ENCODE results near the gene SCAPER.
A peak's percentile ranks its signal among the peaks of the same experiment; 100 is the strongest.
"Not testable (repeated sequence)": the region's sequence is repeated elsewhere in the genome, so short reads cannot be mapped to it uniquely, and the experiment has no call there.

SCAPER gene

DNA sequence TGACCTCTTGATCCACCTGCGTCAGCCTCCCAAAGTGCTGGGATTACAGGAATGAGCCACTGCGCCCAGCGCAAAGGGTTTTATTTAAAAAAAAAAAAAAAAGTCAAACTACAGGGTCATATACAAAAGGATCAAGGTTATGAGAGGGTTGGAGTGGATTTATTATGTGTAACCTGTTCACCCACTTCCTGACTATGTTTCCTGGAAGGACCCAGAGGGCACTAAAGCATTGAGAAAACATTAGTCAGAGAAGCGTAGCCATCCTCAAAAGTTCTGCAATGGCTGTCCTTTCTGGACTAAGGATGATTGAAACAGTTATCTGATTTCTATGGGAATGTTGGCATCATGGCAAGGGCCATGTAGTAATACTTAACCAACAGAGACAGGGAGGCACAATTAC lies 7.3 kb upstream of the SCAPER start:
- Histone ChIP-seq H3K36me3 (ENCODE audit: control insufficient read depth, insufficient read depth, low read length) (no peaks in the 10 kb centered on the region), H3K27ac (ENCODE audit: low read depth, low read length, severe bottlenecking) (no peak overlapping the region), H3K9me3 (ENCODE audit: control insufficient read depth, low read length) (no peaks in the 10 kb centered on the region), H3K4me1 (ENCODE audit: control insufficient read depth, insufficient read depth, low read length, poor library complexity, severe bottlenecking) (no peaks in the 10 kb centered on the region), H3K4me3 (ENCODE audit: extremely low read depth, insufficient read depth, low read length, poor library complexity, severe bottlenecking) (no peak overlapping the region)
- WGBS, 2 experiments (ENCODE audit: insufficient coverage in 2 of 2) = 92 to 100% methylated on average over 1 to 2 of the region's 4 CpGs

DNA sequence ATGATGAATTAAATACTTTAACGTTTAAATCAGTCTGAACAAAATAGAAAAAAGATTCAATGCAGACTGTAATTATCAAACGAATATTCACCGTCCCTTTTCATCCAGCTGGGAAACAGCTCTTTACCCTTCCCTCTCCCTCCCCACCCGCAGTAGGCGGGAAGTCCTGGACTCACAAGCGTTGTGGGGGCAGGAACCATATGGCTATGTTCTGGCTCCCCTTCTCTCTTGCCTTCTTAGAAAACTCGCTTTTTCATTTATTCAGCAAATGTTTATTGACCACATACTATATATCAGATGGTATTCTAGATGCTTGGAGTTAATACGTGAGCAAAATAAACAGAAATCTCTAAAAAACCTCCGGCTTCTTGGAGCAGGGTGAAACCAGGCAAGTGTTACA lies 715 bp upstream of the SCAPER start:
- WGBS, 2 experiments (ENCODE audit: insufficient coverage in 2 of 2) = 54 to 55% methylated on average over 6 to 7 of the region's 9 CpGs
- no peaks in the 10 kb centered on the region for H3K36me3 ChIP-seq (ENCODE audit: control insufficient read depth, insufficient read depth, low read length)
- no peak overlapping the region for H3K27ac ChIP-seq (ENCODE audit: low read depth, low read length, severe bottlenecking)
- peak overlapping the region; percentile 70 for H3K4me3 ChIP-seq (ENCODE audit: extremely low read depth, insufficient read depth, low read length, poor library complexity, severe bottlenecking)
- H3K4me1 ChIP-seq (ENCODE audit: control insufficient read depth, insufficient read depth, low read length, poor library complexity, severe bottlenecking) = peaks cover 4% of the 10 kb centered on the region
- H3K9me3 ChIP-seq (ENCODE audit: control insufficient read depth, low read length) = no peaks in the 10 kb centered on the region

GRCh38 chr15:76904461-76905012 lies 603 bp downstream of the SCAPER start:
- Histone ChIP-seq H3K9me3 (ENCODE audit: control insufficient read depth, low read length) (no peaks in the 10 kb centered on the region), H3K36me3 (ENCODE audit: control insufficient read depth, insufficient read depth, low read length) (no peaks in the 10 kb centered on the region), H3K4me3 (ENCODE audit: extremely low read depth, insufficient read depth, low read length, poor library complexity, severe bottlenecking) (peak overlapping the region; percentile 70), H3K4me1 (ENCODE audit: control insufficient read depth, insufficient read depth, low read length, poor library complexity, severe bottlenecking) (peaks cover 4% of the 10 kb centered on the region), H3K27ac (ENCODE audit: low read depth, low read length, severe bottlenecking) (peak overlapping the region; percentile 13)
- WGBS, 2 experiments (ENCODE audit: insufficient coverage in 2 of 2) = 6 to 7% methylated on average over 13 to 24 of the region's 29 CpGs

DNA sequence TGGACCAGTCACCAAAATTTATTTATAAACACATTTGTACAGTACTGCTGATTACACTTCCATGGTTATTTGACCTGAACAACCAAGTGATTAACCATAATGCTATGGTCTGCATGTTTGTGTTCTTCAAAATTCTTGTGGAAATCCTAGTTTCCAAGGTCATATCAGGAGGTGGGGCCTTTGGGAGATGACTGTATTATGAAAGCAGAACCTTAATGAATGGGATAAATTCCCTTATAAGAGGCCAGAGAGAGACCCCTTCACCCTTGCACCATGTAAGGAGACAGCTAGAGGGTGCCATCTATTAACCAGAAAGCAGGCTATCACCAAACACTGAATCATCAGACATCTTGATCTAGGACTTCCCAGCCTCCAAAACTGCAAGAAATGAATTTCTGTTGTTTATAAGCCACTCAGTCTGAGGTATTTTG lies 1.9 kb downstream of the SCAPER start:
- Histone ChIP-seq H3K36me3 (ENCODE audit: control insufficient read depth, insufficient read depth, low read length) (no peaks in the 10 kb centered on the region), H3K9me3 (ENCODE audit: control insufficient read depth, low read length) (no peaks in the 10 kb centered on the region), H3K27ac (ENCODE audit: low read depth, low read length, severe bottlenecking) (no peak overlapping the region), H3K4me3 (ENCODE audit: extremely low read depth, insufficient read depth, low read length, poor library complexity, severe bottlenecking) (no peak overlapping the region), H3K4me1 (ENCODE audit: control insufficient read depth, insufficient read depth, low read length, poor library complexity, severe bottlenecking) (peaks cover 4% of the 10 kb centered on the region)

- Histone ChIP-seq H3K4me1 (ENCODE audit: control insufficient read depth, insufficient read depth, low read length, poor library complexity, severe bottlenecking) (peaks cover 4% of the 10 kb centered on the region), H3K36me3 (ENCODE audit: control insufficient read depth, insufficient read depth, low read length) (no peaks in the 10 kb centered on the region), H3K27ac (ENCODE audit: low read depth, low read length, severe bottlenecking) (no peak overlapping the region), H3K4me3 (ENCODE audit: extremely low read depth, insufficient read depth, low read length, poor library complexity, severe bottlenecking) (no peak overlapping the region), H3K9me3 (ENCODE audit: control insufficient read depth, low read length) (no peaks in the 10 kb centered on the region)
- 100% methylated on average over 1 of the region's 2 CpGs; no CpG with 5 or more reads in 1 of the 2 experiments for WGBS, 2 experiments (ENCODE audit: insufficient coverage in 2 of 2)
Observed at GRCh38 chr15:76901965-76902364, 3.2 kb downstream of the SCAPER start.

GRCh38 chr15:76899931-76900310 lies 5.2 kb downstream of the SCAPER start:
- not testable (repeated sequence) for H3K27ac ChIP-seq (ENCODE audit: low read depth, low read length, severe bottlenecking); H3K4me3 ChIP-seq (ENCODE audit: extremely low read depth, insufficient read depth, low read length, poor library complexity, severe bottlenecking); H3K4me1 ChIP-seq (ENCODE audit: control insufficient read depth, insufficient read depth, low read length, poor library complexity, severe bottlenecking); H3K36me3 ChIP-seq (ENCODE audit: control insufficient read depth, insufficient read depth, low read length); H3K9me3 ChIP-seq (ENCODE audit: control insufficient read depth, low read length)
- WGBS, 2 experiments (ENCODE audit: insufficient coverage in 2 of 2) = no CpG with 5 or more reads among the region's 6 CpGs

DNA sequence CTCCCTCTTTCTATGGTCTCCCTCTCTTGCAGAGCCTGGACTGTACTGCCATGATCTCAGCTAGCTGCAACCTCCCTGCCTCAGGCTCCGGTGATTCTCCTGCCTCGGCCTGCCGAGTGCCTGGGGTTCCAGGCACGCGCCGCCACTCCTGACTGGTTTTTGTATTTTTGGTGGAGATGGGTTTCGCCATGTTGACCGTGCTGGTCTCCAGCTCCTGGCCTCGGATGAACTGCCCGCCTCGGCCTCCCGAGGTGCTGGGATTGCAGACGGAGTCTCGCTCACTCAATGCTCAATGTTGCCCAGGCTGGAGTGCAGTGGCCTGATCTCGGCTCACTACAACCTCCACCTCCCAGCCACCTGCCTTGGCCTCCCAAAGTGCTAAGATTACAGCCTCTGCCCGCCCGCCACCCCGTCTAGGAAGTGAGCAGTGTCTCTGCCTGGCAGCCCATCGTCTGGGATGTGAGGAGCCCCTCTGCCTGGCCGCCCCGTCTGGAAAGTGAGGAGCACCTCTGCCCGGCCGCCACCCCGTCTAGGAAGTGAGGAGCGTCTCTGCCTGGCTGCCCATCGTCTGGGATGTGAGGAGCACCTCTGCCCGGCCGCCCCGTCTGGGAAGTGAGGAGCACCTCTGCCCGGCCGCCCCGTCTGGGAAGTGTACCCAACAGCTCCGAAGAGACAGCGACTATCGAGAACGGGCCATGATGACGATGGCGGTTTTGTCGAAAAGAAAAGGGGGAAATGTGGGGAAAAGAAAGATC lies 5.8 kb downstream of the SCAPER start:
- not testable (repeated sequence) for H3K4me3 ChIP-seq (ENCODE audit: extremely low read depth, insufficient read depth, low read length, poor library complexity, severe bottlenecking); H3K4me1 ChIP-seq (ENCODE audit: control insufficient read depth, insufficient read depth, low read length, poor library complexity, severe bottlenecking); H3K9me3 ChIP-seq (ENCODE audit: control insufficient read depth, low read length); H3K36me3 ChIP-seq (ENCODE audit: control insufficient read depth, insufficient read depth, low read length); H3K27ac ChIP-seq (ENCODE audit: low read depth, low read length, severe bottlenecking)
- WGBS, 2 experiments (ENCODE audit: insufficient coverage in 2 of 2) = 96 to 97% methylated on average over 9 to 19 of the region's 39 CpGs

DNA sequence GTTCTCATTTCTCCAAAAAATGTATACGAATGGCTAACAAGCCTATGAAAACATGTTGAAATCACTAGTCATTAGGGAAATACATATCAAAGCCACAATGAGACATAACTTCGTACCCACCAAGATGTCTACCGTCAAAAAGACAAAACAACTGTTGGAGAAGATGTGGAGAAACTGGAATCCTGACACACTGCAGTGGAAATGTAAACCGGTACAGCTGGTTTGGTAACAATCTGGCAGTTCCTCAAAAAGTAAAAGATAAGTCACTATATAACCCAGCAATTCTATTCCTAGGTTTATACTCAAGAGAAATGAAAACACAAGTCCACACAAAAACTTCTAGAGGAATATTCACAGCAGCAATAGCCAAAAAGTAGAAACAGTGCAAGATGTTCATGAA lies 7.0 kb downstream of the SCAPER start:
- 83 to 92% methylated on average over 1 to 2 of the region's 4 CpGs for WGBS, 2 experiments (ENCODE audit: insufficient coverage in 2 of 2)
- H3K9me3 ChIP-seq (ENCODE audit: control insufficient read depth, low read length) = no peaks in the 10 kb centered on the region
- H3K4me3 ChIP-seq (ENCODE audit: extremely low read depth, insufficient read depth, low read length, poor library complexity, severe bottlenecking) = no peak overlapping the region
- no peaks in the 10 kb centered on the region for H3K36me3 ChIP-seq (ENCODE audit: control insufficient read depth, insufficient read depth, low read length)
- no peaks in the 10 kb centered on the region for H3K4me1 ChIP-seq (ENCODE audit: control insufficient read depth, insufficient read depth, low read length, poor library complexity, severe bottlenecking)
- no peak overlapping the region for H3K27ac ChIP-seq (ENCODE audit: low read depth, low read length, severe bottlenecking)

DNA sequence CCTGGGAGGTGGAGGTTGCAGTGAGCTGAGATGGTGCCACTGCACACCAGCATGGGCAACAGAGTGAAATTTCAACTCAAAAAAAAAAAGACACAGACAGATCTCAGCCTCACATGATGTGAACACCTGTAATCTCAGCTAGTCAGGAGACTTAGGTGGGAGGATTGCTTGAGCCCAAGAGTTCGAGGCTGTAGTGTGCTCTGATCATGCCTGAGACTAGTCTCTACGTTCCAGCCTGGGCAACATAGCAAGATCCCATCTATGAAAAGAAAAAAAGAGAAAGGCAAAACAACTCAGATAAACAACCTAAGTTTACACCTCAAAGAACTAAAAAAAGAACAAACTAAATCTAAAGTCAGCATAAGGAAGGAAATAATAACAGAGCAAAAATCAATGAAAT lies 11.0 kb downstream of the SCAPER start:
- 87 to 100% methylated on average over 1 to 2 of the region's 2 CpGs for WGBS, 2 experiments (ENCODE audit: insufficient coverage in 2 of 2)
- Histone ChIP-seq H3K9me3 (ENCODE audit: control insufficient read depth, low read length) (no peaks in the 10 kb centered on the region), H3K36me3 (ENCODE audit: control insufficient read depth, insufficient read depth, low read length) (no peaks in the 10 kb centered on the region), H3K4me3 (ENCODE audit: extremely low read depth, insufficient read depth, low read length, poor library complexity, severe bottlenecking) (no peak overlapping the region), H3K27ac (ENCODE audit: low read depth, low read length, severe bottlenecking) (no peak overlapping the region), H3K4me1 (ENCODE audit: control insufficient read depth, insufficient read depth, low read length, poor library complexity, severe bottlenecking) (no peaks in the 10 kb centered on the region)

- H3K9me3 ChIP-seq (ENCODE audit: control insufficient read depth, low read length); H3K36me3 ChIP-seq (ENCODE audit: control insufficient read depth, insufficient read depth, low read length); H3K27ac ChIP-seq (ENCODE audit: low read depth, low read length, severe bottlenecking); H3K4me1 ChIP-seq (ENCODE audit: control insufficient read depth, insufficient read depth, low read length, poor library complexity, severe bottlenecking); H3K4me3 ChIP-seq (ENCODE audit: extremely low read depth, insufficient read depth, low read length, poor library complexity, severe bottlenecking): not testable (repeated sequence)
- 73 to 91% methylated on average over 1 to 2 of the region's 5 CpGs for WGBS, 2 experiments (ENCODE audit: insufficient coverage in 2 of 2)
Observed at GRCh38 chr15:76892836-76893235, 12.3 kb downstream of the SCAPER start.

DNA sequence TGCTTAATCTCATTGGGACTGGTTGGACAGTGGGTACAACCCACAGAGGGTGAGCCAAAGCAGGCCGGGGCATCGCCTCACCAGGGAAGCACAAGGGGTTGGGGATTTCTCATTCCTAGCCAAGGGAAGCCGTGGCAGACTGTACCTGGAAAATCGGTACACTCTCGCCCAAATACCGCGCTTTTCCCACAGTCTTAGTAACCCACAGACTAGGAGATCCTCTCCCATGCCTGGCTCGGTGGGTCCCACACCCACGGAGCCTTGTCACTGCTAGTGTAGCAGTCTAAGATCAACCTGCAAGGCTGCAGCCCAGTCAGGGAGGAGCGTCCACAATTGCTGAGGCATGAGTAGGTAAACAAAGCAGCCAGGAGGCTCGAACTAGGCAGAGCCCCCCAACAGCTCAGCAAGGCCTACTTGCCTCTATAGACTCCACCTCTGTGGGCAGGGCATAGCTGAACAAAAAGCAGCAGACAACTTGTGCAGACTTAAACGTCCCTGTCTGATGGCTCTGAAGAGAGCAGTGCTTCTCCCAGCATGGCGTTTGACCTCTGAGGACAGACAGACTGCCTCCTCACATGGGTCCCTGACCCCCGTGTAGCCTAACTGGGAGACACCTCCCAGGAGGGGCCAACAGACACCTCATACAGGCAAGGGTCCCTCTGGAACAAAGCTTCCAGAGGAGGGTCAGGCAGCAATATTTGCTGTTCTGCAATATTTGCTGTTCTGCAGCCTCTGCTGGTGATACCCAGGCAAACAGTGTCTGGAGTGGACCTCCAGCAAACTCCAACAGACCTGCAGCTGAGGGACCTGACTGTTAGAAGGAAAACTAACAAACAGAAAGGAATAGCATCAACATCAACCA lies 17.6 kb downstream of the SCAPER start:
- not testable (repeated sequence) for H3K9me3 ChIP-seq (ENCODE audit: control insufficient read depth, low read length); H3K4me1 ChIP-seq (ENCODE audit: control insufficient read depth, insufficient read depth, low read length, poor library complexity, severe bottlenecking); H3K36me3 ChIP-seq (ENCODE audit: control insufficient read depth, insufficient read depth, low read length); H3K27ac ChIP-seq (ENCODE audit: low read depth, low read length, severe bottlenecking); H3K4me3 ChIP-seq (ENCODE audit: extremely low read depth, insufficient read depth, low read length, poor library complexity, severe bottlenecking)
- WGBS, 2 experiments (ENCODE audit: insufficient coverage in 2 of 2) = 92 to 94% methylated on average over 10 to 14 of the region's 14 CpGs

All from mesodermal cell (in vitro differentiated cells).